HG03159 (cell line): Measurements from ENCODE around the gene SH3GL3.

Experiments used
- ATAC-seq: cut with Tn5 transposase; IDR thresholded peaks from one replicate; pipeline ENCODE4 v1.9.1; 2021; ENCODE audit warnings: mild to moderate bottlenecking, moderate library complexity; ENCODE audit not compliant: unreplicated experiment

The SH3GL3 gene

GRCh38 chr15:83610901-83611685 lies 164.0 kb downstream of the SH3GL3 start:
- no peak for ATAC-seq

- no peak for ATAC-seq
These were observed 165.1 kb downstream of the SH3GL3 start for GRCh38 chr15:83612226-83612625.

GRCh38 chr15:83612898-83613635 lies 165.9 kb downstream of the SH3GL3 start:
- no peak for ATAC-seq

GRCh38 chr15:83613714-83614113 lies 166.6 kb downstream of the SH3GL3 start:
- no peak for ATAC-seq

- ATAC-seq = no peak
These were observed 169.7 kb downstream of the SH3GL3 start for GRCh38 chr15:83616840-83617239.

GRCh38 chr15:83626171-83626802 lies 179.1 kb downstream of the SH3GL3 start:
- ATAC-seq = no peak

- no peak for ATAC-seq
These were observed 184.4 kb downstream of the SH3GL3 start for GRCh38 chr15:83631534-83631933.

GRCh38 chr15:83643201-83643600 lies 196.1 kb downstream of the SH3GL3 start:
- ATAC-seq = no peak

- ATAC-seq = no peak
These were observed 197.3 kb downstream of the SH3GL3 start for GRCh38 chr15:83644439-83644838.

GRCh38 chr15:83650831-83651230 lies 203.7 kb downstream of the SH3GL3 start:
- no peak for ATAC-seq

GRCh38 chr15:83651541-83651940 lies 204.4 kb downstream of the SH3GL3 start:
- ATAC-seq = no peak

GRCh38 chr15:83652626-83653204 lies 205.6 kb downstream of the SH3GL3 start:
- no peak for ATAC-seq

GRCh38 chr15:83653288-83653638 lies 206.1 kb downstream of the SH3GL3 start:
- no peak for ATAC-seq

- ATAC-seq = no peak
These were observed 206.7 kb downstream of the SH3GL3 start, which contains the start of gene ADAMTSL3 for GRCh38 chr15:83653639-83654378. TSS of gene ADAMTSL3 (plus strand) at chr15:83654123. CDS start at chr15:83655762, 1,639 bp downstream.

GRCh38 chr15:83654379-83655236 lies 207.5 kb downstream of the SH3GL3 start:
- ATAC-seq = no peak

- ATAC-seq = no peak
These were observed 208.1 kb downstream of the SH3GL3 start for GRCh38 chr15:83655237-83655616.

- no peak for ATAC-seq
These were observed 209.1 kb downstream of the SH3GL3 start for GRCh38 chr15:83656192-83656591.

GRCh38 chr15:83656943-83657528 lies 209.9 kb downstream of the SH3GL3 start:
- ATAC-seq = no peak

GRCh38 chr15:83657549-83657948 lies 210.4 kb downstream of the SH3GL3 start:
- ATAC-seq = no peak
